ENCODE data around the gene ADPRHL1.

The ADPRHL1 gene

GRCh38 chr13:113485545-113485944, 32.3 kb upstream of the ADPRHL1 start:
- Histone ChIP-seq H3F3A (ENCODE audit: insufficient read depth, low read length) (no peaks in the 10 kb centered on the region), H3K27me3 (ENCODE audit: insufficient read depth, low read length) (no peaks in the 10 kb centered on the region)

DNA sequence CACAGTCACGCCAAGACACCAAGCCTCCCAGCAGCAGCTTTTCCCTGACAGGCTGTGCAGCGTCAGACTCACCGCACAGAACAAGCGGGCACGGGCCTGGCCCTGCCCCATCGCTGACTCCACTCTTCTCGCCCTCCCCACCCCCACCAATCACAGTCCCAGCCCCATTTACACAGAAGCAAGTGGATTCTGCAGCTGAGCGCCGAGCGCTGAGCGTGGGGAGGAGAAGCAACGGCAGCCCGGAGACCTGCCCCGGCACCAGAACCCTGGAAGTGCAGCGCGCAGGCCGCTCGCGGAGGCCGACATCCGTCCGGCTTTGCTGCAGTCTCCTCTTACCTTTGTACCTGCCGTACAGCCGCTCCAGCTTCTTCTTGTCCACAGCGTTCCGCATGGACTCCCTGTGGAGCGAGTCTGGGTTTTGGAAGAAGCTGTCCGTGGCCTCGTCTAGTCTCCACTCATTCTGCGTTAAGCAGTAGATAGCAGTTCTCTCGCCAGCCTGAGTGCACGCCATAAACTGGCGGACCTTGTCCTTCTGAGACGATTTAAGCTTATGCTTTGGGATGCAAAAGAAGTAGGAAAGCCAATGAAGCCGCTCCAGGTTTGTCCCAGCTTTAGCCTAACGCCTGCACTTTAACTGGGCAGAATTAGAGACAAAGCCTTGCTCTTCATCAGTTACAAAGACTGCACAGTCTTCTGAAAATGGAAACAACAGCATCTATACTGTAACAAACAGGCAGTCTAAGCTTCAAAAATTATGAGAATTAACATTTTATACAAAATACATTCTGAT, 30.4 kb upstream of the ADPRHL1 start:
- Histone ChIP-seq H3K79me2 (ENCODE audit: insufficient read depth, low read length) (peaks cover 70% of the 10 kb centered on the region), H3K36me3 (ENCODE audit: insufficient read depth, low read length) (peaks cover 39% of the 10 kb centered on the region)
- TF ChIP-seq, protein P1, sequence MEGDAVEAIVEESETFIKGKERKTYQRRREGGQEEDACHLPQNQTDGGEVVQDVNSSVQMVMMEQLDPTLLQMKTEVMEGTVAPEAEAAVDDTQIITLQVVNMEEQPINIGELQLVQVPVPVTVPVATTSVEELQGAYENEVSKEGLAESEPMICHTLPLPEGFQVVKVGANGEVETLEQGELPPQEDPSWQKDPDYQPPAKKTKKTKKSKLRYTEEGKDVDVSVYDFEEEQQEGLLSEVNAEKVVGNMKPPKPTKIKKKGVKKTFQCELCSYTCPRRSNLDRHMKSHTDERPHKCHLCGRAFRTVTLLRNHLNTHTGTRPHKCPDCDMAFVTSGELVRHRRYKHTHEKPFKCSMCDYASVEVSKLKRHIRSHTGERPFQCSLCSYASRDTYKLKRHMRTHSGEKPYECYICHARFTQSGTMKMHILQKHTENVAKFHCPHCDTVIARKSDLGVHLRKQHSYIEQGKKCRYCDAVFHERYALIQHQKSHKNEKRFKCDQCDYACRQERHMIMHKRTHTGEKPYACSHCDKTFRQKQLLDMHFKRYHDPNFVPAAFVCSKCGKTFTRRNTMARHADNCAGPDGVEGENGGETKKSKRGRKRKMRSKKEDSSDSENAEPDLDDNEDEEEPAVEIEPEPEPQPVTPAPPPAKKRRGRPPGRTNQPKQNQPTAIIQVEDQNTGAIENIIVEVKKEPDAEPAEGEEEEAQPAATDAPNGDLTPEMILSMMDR (IDR thresholded peaks at IDR 0.05; ENCODE audit: low read length) = no peak
- TF ChIP-seq EZH2 (IDR thresholded peaks at IDR 0.05; ENCODE audit: borderline replicate concordance, low read length) = no peak

More at GRCh38 chr13:113485545-113485944, 32.3 kb upstream of the ADPRHL1 start:
- no peaks in the 10 kb centered on the region for H4K20me1 ChIP-seq (ENCODE audit: insufficient read depth, low read length)
- no peak overlapping the region for H3K9ac ChIP-seq (ENCODE audit: low read length)
- no peak overlapping the region for H3K4me2 ChIP-seq (ENCODE audit: low read length)
- peaks cover 36% of the 10 kb centered on the region for H3K4me1 ChIP-seq (ENCODE audit: insufficient read depth, low read length, severe bottlenecking)
- no peak overlapping the region for H2AFZ ChIP-seq (ENCODE audit: low read length)
- no peak overlapping the region for H3K27ac ChIP-seq (ENCODE audit: low read depth, low read length, poor library complexity, severe bottlenecking)
- H3K36me3 ChIP-seq (ENCODE audit: insufficient read depth, low read length) = peaks cover 20% of the 10 kb centered on the region
- H3K4me3 ChIP-seq (ENCODE audit: low read depth, low read length, poor library complexity, severe bottlenecking) = no peak overlapping the region
- H3K79me2 ChIP-seq (ENCODE audit: insufficient read depth, low read length) = peaks cover 81% of the 10 kb centered on the region
- no peaks in the 10 kb centered on the region for H3K9me3 ChIP-seq (ENCODE audit: low read length)
- TF ChIP-seq EZH2 (IDR thresholded peaks at IDR 0.05; ENCODE audit: borderline replicate concordance, low read length) = no peak
- TF ChIP-seq, protein P1 (IDR thresholded peaks at IDR 0.05; ENCODE audit: low read length) = no peak
- no peaks in the 10 kb centered on the region for H3K9me2 ChIP-seq (ENCODE audit: low read depth, low read length)

DNA sequence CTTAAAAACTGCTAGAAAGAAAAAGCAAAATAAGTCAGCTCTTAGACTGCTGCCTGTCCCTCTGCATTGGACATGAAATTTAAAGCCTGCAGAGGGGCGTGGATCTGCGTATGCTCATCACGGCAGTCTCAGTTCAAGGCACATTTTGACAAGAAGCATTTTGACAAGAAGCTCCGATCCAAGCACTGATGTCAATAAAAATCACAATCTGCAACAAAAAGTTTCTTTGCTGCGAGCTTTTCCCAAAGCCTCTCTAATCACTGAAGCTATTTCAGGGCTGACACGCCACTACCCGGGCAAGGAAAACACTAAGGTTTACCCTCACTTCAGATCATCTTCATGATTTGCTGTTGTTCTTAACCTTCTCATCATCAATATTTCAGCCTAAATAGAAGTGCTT, 29.8 kb upstream of the ADPRHL1 start:
- no peak for TF ChIP-seq EZH2 (IDR thresholded peaks at IDR 0.05; ENCODE audit: borderline replicate concordance, low read length)
- TF ChIP-seq, protein P1 (IDR thresholded peaks at IDR 0.05; ENCODE audit: low read length) = no peak
- Histone ChIP-seq H3K4me2 (ENCODE audit: low read length) (no peak overlapping the region), H3K4me1 (ENCODE audit: insufficient read depth, low read length, severe bottlenecking) (peaks cover 19% of the 10 kb centered on the region), H3K27me3 (ENCODE audit: insufficient read depth, low read length) (no peaks in the 10 kb centered on the region), H3K9me3 (ENCODE audit: low read length) (no peaks in the 10 kb centered on the region), H3K4me3 (ENCODE audit: low read depth, low read length, poor library complexity, severe bottlenecking) (no peak overlapping the region), H3F3A (ENCODE audit: insufficient read depth, low read length) (no peaks in the 10 kb centered on the region), H3K79me2 (ENCODE audit: insufficient read depth, low read length) (peaks cover 64% of the 10 kb centered on the region), H3K9me2 (ENCODE audit: low read depth, low read length) (no peaks in the 10 kb centered on the region), H3K9ac (ENCODE audit: low read length) (no peak overlapping the region), H4K20me1 (ENCODE audit: insufficient read depth, low read length) (no peaks in the 10 kb centered on the region), H2AFZ (ENCODE audit: low read length) (no peak overlapping the region), H3K27ac (ENCODE audit: low read depth, low read length, poor library complexity, severe bottlenecking) (no peak overlapping the region), H3K36me3 (ENCODE audit: insufficient read depth, low read length) (peaks cover 43% of the 10 kb centered on the region)

More for the DNA sequence above, 30.4 kb upstream of the ADPRHL1 start:
- peaks cover 25% of the 10 kb centered on the region for H3K4me1 ChIP-seq (ENCODE audit: insufficient read depth, low read length, severe bottlenecking)
- no peak overlapping the region for H3K9ac ChIP-seq (ENCODE audit: low read length)
- no peaks in the 10 kb centered on the region for H3K27me3 ChIP-seq (ENCODE audit: insufficient read depth, low read length)
- no peaks in the 10 kb centered on the region for H3F3A ChIP-seq (ENCODE audit: insufficient read depth, low read length)
- no peaks in the 10 kb centered on the region for H3K9me3 ChIP-seq (ENCODE audit: low read length)
- H3K27ac ChIP-seq (ENCODE audit: low read depth, low read length, poor library complexity, severe bottlenecking) = no peak overlapping the region
- no peak overlapping the region for H3K4me3 ChIP-seq (ENCODE audit: low read depth, low read length, poor library complexity, severe bottlenecking)
- no peaks in the 10 kb centered on the region for H4K20me1 ChIP-seq (ENCODE audit: insufficient read depth, low read length)
- no peak overlapping the region for H2AFZ ChIP-seq (ENCODE audit: low read length)
- H3K9me2 ChIP-seq (ENCODE audit: low read depth, low read length) = no peaks in the 10 kb centered on the region
- H3K4me2 ChIP-seq (ENCODE audit: low read length) = no peak overlapping the region
